Transverse colon (tissue), 4 donors: Measurements from ENCODE around the gene CAPN12. TPM values are rescaled to one million over a fixed set of nuclear protein-coding genes. Genes with fewer than 3 reads are reported as not detected.

ENCODE experiments used
- DNase-seq: peaks from one replicate; pipeline ENCODE4 v3.0.0-alpha.2; 2019
- H3K27ac ChIP-seq, 4 donors: fragments of 200-600 bp; sonication (generic); 2 replicates each; pipeline ENCODE4 v1.5.1; 2016 to 2018; ENCODE audit warnings: inconsistent platforms in 4 of 4
- H3K27me3 ChIP-seq: fragments of 200-600 bp; sonication (generic); 2 replicates; pipeline ENCODE4 v1.5.1; 2017; ENCODE audit warnings: inconsistent platforms
- H3K36me3 ChIP-seq, 4 donors: fragments of 200-600 bp; sonication (generic); 2 replicates each; pipeline ENCODE4 v1.5.1; 2017 to 2019; ENCODE audit warnings: inconsistent platforms in 4 of 4
- H3K4me1 ChIP-seq, 4 donors: fragments of 200-600 bp; sonication (generic); 2 replicates each; pipeline ENCODE4 v1.5.1; 2017 to 2020; ENCODE audit warnings: inconsistent platforms in 4 of 4
- H3K4me3 ChIP-seq, 4 donors: fragments of 200-600 bp; sonication (generic); 1 replicate in 1 of 4; 2 replicates in 3 of 4; pipeline versions ENCODE4 v1.5.1 to v1.6.1; 2017 to 2019; ENCODE audit warnings: inconsistent platforms in 4 of 4
- H3K9me3 ChIP-seq, 2 donors: fragments of 200-600 bp; sonication (generic); 2 replicates each; pipeline ENCODE4 v1.5.1; 2017 to 2019; ENCODE audit warnings: inconsistent platforms in 2 of 2
- EP300 ChIP-seq: sonication (generic); formaldehyde crosslinking; IDR thresholded peaks from one replicate; pipeline ENCODE4 v1.6.1; 2017; ENCODE audit warnings: antibody characterized with exemption, low read depth
- POLR2A ChIP-seq: fragments of 450-650 bp; IDR thresholded peaks from one replicate; pipeline ENCODE4 v1.6.1; 2016; ENCODE audit warnings: antibody characterized with exemption, mild to moderate bottlenecking, moderate library complexity
- POLR2AphosphoS5 ChIP-seq, 3 donors: sonication (generic); formaldehyde crosslinking; IDR thresholded peaks; one replicate each; pipeline ENCODE4 v1.6.1; 2016; ENCODE audit warnings: antibody characterized with exemption in 3 of 3
- WGBS, 2 donors: methylation state at CpG; one replicate each; pipeline ENCODE4 v1.1.5; 2018; ENCODE audit warnings: low coverage in 1 of 2; 5-methylcytosine and 5-hydroxymethylcytosine counted together
- in situ Hi-C, 4 donors: fragments of 200-750 bp; cut with MboI; loops; one replicate each; pipeline versions ENCODE4 v1.15.0 to v1.15.1; 2017; ENCODE audit warnings: low sequenced_read_pairs in 3 of 4, low pct_ligation_motif_present in 1 of 4, low pct_unique_long_range_greater_than_20kb in 1 of 4
- intact Hi-C: fragments of 100-400 bp; cut with DNase I; formaldehyde crosslinking; loops from one replicate; pipeline ENCODE4 v1.15.1; 2023; ENCODE audit warnings: low total_unique reads
- total RNA-seq, 4 donors: library from RNA; depleted of rRNA; stranded (reverse); fragments of >200 nt; gene quantifications; one replicate each; pipeline ENCODE4 v1.1.0, GENCODE V29; 2016
- TF ChIP-seq, protein P1 (sequence below), 5 experiments: fragments of 200-600 bp in 3 of 5; fragments of 450-650 bp in 2 of 5; sonication (generic) in 3 of 5; IDR thresholded peaks; 1 replicate in 2 of 5; 2 replicates in 3 of 5; pipeline ENCODE4 v1.5.1; 2016 to 2017; ENCODE audit warnings: antibody characterized with exemption in 5 of 5, inconsistent platforms in 3 of 5, mild to moderate bottlenecking in 2 of 5, moderate library complexity in 1 of 5

The CAPN12 gene
- total RNA-seq, 4 donors from 2014 or later, result 2.6 to 44.8 (median 14.4) TPM; not detected in 1

DNA sequence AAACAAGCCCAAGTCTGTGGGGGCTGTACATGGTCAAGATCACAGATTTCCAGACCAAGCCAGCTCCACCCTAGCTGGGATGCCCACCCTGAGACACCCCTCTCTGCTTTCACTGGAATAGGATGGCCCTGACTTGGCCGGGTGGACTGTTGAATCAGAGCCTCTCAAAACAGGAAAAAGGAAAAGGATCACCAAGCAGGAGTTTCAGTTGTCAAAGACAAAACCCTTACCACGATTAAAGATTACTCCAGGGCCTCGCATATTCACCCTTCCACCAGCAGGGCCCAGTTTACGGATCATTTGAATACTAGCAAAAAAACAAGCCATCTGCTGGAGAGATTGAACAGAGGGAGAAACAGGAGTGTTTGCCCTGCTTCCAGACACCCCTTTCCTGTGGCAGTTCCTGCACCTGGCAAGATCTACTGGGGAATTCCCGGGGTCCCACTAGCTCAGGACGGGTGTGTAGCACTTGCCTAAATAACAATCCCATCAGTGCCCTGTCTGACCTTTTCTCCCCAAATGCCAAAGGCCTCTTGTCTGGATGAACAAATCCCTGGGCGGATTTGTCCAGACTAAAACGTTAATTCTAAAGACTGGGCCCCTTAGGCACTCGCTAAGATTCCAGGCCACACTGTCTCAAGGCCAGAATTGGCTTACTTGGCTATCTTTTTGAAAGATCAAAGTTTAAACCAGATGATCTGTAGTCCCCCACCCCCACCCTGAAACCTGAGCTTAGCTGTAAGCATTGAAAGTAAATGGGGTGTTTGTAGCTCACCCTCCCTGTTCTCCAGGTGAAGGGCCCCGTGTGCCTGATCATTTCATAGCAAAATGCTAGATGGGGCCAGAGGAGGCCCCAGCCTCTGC, 58.4 kb downstream of the CAPN12 start:
- WGBS, 2 donors, result 14 to 20% methylated on average over 1 to 10 of the region's 10 CpGs
- H3K4me1 ChIP-seq, result peaks cover 52 to 91% (median 78%) of the 10 kb centered on the region in 4 donors

DNA sequence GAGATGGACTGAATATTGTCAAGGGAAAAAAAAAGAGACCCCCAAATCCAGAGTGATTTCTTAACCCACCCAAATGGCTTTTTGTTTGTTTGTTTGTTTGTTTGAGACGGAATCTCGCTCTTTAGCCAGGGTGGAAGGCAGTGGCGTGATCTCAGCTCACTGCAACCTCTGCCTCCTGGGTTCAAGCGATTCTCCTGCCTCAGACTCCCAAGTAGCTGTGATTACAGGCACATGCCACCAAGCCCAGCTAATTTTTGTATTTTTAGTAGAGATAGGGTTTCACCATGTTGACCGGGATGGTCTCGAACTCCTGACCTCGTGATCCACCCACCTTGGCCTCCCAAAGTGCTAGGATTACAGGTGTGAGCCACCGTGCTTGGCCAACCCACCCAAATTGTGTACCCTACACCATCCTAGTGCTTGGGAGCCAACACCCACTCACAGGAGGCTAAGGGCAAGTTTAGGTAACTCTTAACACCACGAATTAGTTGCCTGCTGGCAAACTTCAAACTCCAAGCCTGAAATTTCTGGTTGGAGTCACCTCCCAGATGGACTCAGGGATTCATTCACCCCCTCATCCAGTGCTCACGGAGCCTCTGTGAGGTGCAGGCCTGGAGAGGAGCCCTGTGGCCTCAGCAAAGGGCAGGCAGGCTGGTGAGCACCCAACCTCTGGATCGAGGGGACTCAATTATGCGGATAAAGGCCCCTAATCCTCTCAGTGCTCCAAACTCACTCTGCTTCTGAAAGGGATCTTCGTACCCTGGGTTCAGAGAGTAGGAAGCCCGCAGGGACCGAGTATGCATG, 59.2 kb downstream of the CAPN12 start:
- WGBS, 2 donors, result 56 to 78% methylated on average over 3 to 15 of the region's 15 CpGs
- Histone ChIP-seq H3K4me3 (no peak overlapping the region), H3K9me3 (no peaks in the 10 kb centered on the region), H3K27me3 (no peaks in the 10 kb centered on the region), H3K36me3 (no peaks in the 10 kb centered on the region), H3K27ac (peak overlapping the region; percentile 87 to 94 (median 92)), H3K4me1 (peaks cover 55 to 91% (median 80%) of the 10 kb centered on the region in 4 donors)
- no peak for DNase-seq
- TF ChIP-seq POLR2A (no peak), POLR2AphosphoS5 (IDR thresholded peaks at IDR 0.05) (no peak), EP300 (no peak)
- TF ChIP-seq, protein P1, sequence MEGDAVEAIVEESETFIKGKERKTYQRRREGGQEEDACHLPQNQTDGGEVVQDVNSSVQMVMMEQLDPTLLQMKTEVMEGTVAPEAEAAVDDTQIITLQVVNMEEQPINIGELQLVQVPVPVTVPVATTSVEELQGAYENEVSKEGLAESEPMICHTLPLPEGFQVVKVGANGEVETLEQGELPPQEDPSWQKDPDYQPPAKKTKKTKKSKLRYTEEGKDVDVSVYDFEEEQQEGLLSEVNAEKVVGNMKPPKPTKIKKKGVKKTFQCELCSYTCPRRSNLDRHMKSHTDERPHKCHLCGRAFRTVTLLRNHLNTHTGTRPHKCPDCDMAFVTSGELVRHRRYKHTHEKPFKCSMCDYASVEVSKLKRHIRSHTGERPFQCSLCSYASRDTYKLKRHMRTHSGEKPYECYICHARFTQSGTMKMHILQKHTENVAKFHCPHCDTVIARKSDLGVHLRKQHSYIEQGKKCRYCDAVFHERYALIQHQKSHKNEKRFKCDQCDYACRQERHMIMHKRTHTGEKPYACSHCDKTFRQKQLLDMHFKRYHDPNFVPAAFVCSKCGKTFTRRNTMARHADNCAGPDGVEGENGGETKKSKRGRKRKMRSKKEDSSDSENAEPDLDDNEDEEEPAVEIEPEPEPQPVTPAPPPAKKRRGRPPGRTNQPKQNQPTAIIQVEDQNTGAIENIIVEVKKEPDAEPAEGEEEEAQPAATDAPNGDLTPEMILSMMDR (IDR thresholded peaks at IDR 0.05), result no peak
- intact Hi-C loops (no loop called here), in situ Hi-C loops (no loop called here)

More for the DNA sequence above, 58.4 kb downstream of the CAPN12 start:
- in situ Hi-C loops, result no loop called here
- H3K9me3 ChIP-seq, result no peaks in the 10 kb centered on the region
- no peak overlapping the region for H3K4me3 ChIP-seq
- H3K27ac ChIP-seq, result peak overlapping the region; percentile 87 to 94 (median 92)
- no peak for DNase-seq
- intact Hi-C loops, result no loop called here
- no peak for TF ChIP-seq POLR2A
- peak in 1 of 3 donors; percentile 7 for TF ChIP-seq POLR2AphosphoS5 (IDR thresholded peaks at IDR 0.05)
- no peak for TF ChIP-seq EP300
- TF ChIP-seq, protein P1 (IDR thresholded peaks at IDR 0.05), result peak; percentile 43 to 80 (median 52)
- no peaks in the 10 kb centered on the region for H3K27me3 ChIP-seq
- no peaks in the 10 kb centered on the region for H3K36me3 ChIP-seq

DNA sequence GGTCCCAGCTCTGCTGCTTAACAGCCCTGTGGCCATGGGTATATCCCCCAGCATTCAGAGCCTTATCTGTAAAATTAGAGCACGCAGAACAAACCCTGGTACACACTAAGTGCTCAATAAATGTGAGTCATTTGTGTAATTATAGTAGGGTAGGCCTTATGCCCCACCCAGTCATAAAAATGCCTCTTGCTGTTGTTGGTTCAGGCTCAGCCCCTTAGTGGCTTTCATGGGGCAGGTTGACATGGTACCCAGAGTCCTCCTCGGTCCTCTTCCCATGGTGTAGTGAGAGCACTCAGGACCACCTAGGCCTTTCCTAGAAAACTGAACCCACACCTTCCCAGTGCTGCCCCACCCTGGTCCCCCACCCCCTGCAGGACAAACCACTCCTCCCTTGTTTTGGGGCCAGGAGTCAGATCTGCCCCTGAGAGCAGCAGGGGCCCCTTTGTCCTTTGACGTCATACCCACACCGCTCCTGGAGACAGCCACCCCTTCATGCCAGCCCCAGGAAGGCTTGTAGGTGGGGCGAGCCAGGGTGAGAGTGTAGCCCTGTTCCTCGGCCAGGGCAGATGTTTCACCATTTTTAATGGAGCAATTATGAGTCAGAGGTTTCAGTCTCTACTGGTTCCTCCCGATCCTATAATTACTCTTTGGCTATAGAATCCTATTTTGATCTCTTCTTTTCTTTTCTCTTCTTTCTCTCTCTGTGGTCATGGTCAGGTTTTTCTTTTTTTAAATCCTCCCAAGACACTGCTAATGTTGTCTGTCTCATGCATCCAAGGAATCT, 60.0 kb downstream of the CAPN12 start:
- in situ Hi-C loops, result no loop called here
- WGBS, 2 donors, result 23% methylated on average over 7 of the region's 7 CpGs; no CpG with 5 or more reads in 1 of the 2 donors
- Histone ChIP-seq H3K9me3 (no peaks in the 10 kb centered on the region), H3K27me3 (no peaks in the 10 kb centered on the region), H3K4me1 (peaks cover 57 to 97% (median 87%) of the 10 kb centered on the region in 4 donors), H3K4me3 (no peak overlapping the region), H3K27ac (peak overlapping the region; percentile 87 to 94 (median 92)), H3K36me3 (no peaks in the 10 kb centered on the region)
- peak; percentile 87 for DNase-seq
- intact Hi-C loops, result no loop called here
- TF ChIP-seq, protein P1 (IDR thresholded peaks at IDR 0.05), result peak in 1 of 5 experiments; percentile 18
- peak; percentile 38 for TF ChIP-seq POLR2A
- TF ChIP-seq POLR2AphosphoS5 (IDR thresholded peaks at IDR 0.05), result peak in 2 of 3 donors; percentile 39 to 62
- TF ChIP-seq EP300, result peak; percentile 88
